GM21526 (cell line): ENCODE data around the gene CFAP54.
"Not testable (repeated sequence)": the region's sequence is repeated elsewhere in the genome, so short reads cannot be mapped to it uniquely, and the experiment has no call there.

Source experiments
- ATAC-seq: cut with Tn5 transposase; IDR thresholded peaks from one replicate; pipeline ENCODE4 v1.9.1; 2021; ENCODE audit warnings: moderate library complexity; ENCODE audit not compliant: unreplicated experiment, low FRiP score

Gene CFAP54

GRCh38 chr12:96711364-96711763 is 222.0 kb downstream of the CFAP54 start:
- no peak for ATAC-seq

DNA sequence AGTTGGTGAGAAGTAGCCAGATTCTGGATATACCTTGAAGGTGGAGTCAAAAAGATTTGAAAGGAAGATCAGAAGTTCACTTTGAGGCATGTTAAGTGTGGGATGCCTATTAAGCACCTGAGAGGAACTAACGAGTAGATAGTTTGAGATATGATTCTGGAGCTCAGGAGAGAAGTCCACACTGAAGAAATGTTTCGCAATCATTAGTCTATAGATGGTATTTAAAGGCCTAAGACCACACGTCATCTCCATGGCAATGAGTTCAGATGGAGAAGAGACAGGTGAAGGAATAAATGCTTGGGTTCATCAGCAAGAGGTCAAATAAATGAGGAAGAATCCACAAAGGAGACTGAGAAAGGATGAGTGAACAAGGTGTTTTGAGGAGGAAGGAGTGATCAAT is 224.8 kb downstream of the CFAP54 start:
- ATAC-seq: no peak

- ATAC-seq: peak; percentile 97
Observed at GRCh38 chr12:96719660-96720362, 230.4 kb downstream of the CFAP54 start.

DNA sequence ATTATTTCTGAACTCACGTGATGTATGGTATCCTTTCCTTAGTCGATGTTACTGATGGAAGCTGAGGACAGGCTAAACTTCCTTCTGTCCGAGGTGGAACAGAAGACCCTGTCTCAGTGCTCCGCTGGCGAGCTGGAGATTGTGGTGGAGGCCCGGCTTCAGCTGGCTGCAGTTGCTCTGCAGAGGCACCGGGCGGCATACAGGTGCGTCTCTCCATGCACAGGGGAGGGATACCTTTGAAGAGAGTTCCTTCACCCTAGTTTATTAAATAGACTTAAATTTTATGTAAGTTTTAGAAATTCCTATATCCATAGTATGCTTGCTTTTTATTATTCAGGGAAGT is 231.0 kb downstream of the CFAP54 start:
- ATAC-seq: peak; percentile 64

- ATAC-seq: not testable (repeated sequence)
Observed at GRCh38 chr12:96729466-96729865, 240.1 kb downstream of the CFAP54 start.

DNA sequence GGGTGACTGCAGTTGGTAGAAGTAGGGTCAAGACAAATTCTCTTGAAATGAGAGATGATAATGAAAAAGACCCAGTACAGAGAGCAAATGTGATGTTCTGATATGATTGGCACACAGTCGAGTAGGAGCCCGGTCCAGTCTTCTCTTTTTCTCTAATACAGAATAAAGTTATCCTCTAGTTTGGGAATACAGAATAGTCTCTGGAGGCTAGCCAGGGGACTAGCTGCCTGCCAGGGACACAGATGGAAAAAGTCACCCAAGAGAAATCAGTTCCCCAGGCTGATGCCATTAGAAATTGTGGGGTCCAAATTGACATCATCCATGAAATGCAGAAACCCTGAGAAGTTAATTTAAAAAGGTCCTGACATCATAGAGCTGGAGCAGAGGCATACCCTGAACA is 240.5 kb downstream of the CFAP54 start:
- ATAC-seq: no peak

DNA sequence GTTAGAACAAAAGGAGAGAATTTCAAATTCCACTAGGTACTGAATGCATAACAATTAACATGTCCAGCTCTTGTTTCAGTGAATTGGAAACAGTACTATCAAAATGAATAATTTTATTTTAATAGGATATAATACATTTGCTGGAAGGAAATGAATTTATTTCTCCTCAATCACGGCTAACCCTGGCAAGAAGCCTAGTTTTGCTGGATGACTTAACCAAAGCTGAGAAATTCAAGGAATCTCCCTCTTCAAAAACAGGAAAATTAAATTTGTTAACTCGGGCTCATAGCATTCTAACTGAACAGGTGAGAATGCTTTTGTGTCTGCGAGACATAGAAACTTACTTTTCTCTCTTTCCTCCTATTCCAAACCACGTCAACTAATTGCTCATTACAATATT is 254.2 kb downstream of the CFAP54 start:
- no peak for ATAC-seq

DNA sequence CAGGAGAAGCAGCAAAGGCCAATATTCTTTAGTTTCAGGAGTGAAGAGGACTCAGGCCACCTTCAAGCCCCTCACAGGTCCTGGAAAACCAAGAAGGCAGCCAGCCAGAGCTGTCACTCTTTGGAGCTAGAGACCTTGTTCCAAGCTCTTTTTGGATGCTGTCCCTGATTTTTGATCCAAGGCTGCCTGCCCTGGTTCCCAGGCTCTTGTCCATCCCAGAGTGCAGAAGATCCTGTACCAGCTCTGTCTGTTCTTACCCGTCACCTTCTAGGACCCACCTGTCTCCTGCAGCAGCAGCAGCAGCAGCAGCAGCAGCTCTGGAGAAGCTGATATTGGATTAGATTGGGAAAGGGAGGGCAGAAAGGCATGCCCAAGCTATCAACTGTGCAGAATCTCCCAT is 260.6 kb downstream of the CFAP54 start:
- ATAC-seq: no peak

DNA sequence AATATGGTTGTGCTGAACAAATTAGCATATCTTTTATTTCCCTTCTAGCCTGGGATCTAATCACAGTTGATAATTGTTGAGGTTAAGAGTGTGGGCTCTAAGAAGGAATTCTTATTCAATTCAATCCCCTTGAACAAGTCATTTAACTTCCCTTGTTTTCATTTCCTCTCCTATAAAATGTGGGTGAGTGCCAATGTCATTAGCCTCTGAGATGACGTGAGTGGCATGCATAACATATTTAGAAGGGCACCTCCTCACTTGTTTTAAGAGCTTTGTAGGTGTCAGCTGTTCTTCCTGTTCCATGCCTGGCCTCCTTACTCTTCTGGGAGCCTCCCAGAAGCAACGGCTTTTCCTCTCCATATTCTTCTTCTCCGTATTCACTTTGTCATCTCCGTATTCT is 262.2 kb downstream of the CFAP54 start:
- ATAC-seq: no peak

GRCh38 chr12:96752211-96752610 is 262.8 kb downstream of the CFAP54 start:
- no peak for ATAC-seq

- no peak for ATAC-seq
Observed at GRCh38 chr12:96766232-96766631, 276.9 kb downstream of the CFAP54 start.

DNA sequence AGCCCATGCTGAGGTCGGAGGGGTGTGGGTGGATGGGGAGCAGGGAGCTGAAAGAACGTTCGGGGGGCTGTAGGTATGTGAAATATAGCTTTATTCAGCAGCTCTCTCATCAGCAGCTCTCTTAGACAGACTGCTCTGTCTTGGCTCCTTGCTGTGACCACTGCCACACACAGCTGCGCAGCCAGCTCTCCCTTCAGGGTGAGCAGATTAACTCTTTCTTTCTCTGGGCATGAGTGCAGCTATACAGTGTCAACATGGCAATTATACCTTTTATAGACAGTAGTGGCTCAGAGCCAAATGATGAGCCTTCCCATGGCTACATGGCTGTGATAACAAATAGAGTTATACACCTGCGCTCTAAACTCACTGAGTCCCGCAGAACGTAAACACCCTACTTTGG is 280.0 kb downstream of the CFAP54 start:
- ATAC-seq: no peak

DNA sequence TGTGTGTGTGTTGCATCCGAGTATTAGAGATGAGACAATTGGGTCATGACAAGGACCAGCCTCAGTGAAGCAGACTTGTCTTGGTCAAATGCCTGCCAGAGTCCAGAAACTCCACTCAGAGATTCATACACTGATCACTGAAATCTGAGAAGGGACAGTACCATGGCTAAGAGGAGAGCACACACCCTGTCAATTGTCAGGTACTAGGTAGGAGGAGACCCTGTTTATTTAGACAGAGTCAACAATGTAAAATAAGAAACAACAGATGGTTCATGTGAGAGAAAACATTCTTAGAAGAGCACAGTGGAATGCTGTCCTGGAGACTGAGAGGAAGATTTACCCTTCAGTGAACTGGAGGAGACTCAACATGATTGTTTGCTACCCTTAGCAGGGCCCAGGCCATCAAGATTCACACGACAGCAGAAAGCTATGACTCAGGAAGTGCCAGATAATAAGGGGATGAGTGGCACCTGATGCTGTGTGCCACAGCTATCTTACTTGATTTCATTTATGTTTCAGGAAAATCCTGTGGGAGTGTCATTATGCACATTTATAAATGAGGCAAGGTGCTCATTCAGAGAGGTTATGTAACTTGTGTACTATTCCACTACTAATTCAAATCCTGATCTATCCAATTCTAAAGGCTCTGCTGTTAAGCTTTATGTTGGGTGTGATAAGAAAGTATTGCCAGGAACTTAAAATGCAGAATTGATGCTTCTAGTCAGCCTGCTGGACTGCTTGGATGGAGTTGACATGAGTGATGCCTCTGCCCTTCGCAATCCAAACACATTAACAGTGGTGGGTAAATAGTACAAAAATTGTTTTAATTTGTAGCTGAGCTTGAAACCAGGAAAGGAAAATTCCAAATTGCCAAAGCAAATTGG is 281.1 kb downstream of the CFAP54 start:
- ATAC-seq: no peak

DNA sequence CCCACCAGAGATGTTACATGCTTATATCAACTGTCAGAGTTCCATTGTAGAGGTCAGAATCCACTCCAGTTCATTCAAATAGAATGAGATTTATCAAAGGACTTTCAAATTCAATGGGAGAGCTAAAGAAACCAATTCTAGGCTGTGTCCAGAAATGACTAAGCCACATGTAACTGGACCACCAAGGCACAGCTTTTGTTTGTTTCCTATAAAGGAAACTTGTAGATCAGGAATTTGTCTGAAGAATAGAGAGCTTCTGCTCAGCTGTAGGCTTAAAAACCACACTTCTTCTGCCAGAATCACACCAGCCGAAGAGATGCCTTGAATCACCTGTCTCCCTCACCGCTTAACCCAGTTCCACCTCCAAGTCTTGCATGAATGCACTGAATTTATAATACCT is 283.7 kb downstream of the CFAP54 start:
- no peak for ATAC-seq

- no peak for ATAC-seq
Observed at GRCh38 chr12:96774496-96775256, 285.3 kb downstream of the CFAP54 start.

GRCh38 chr12:96776908-96777307 is 287.5 kb downstream of the CFAP54 start:
- ATAC-seq: no peak

- no peak for ATAC-seq
Observed at GRCh38 chr12:96780330-96780729, 291.0 kb downstream of the CFAP54 start.

GRCh38 chr12:96786791-96787190 is 297.4 kb downstream of the CFAP54 start:
- ATAC-seq: no peak

DNA sequence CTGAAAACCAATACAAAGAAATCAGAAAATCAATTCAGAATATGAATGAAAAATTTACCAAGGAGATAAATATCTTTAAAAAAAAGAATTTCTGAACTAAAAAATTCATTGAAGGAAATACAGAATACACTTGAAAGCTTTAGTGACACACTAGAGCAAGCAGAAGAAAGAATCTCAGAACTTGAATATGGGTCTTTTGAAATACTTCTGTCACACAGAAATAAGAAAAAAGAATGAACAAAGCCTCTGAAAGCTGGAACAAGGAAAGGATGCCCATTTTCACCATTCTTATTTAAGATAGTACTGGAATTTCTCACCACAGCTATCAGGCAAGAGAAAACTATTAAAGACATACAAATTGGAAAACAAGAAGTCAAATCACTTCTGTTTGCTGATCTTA is 314.6 kb downstream of the CFAP54 start:
- no peak for ATAC-seq

GRCh38 chr12:96806272-96806671 is 316.9 kb downstream of the CFAP54 start:
- ATAC-seq: no peak

GRCh38 chr12:96807741-96808140 is 318.4 kb downstream of the CFAP54 start:
- ATAC-seq: no peak
